ENCODE data around the gene VEPH1. TPM values are rescaled to one million over a fixed set of nuclear protein-coding genes. Genes with fewer than 3 reads are reported as not detected.

VEPH1 gene
- polyA plus RNA-seq, 1 of the 3 experiments (the other 2 are of a cell fraction), result 6.0 TPM

GRCh38 chr3:157360044-157360443 is 143.2 kb downstream of the VEPH1 start:
- Histone ChIP-seq H3K4me2 (peak overlapping the region; percentile 42), H3K9me2 (no peaks in the 10 kb centered on the region), H3K4me3 (ENCODE audit: low read depth in 2 of 2, low read length in 1 of 2) (no peak overlapping the region), H3K79me2 (ENCODE audit: insufficient read depth) (no peaks in the 10 kb centered on the region), H3K9ac (peak overlapping the region; percentile 16; the same call in 1 of the 2 replicates), H3K9me3 (no peaks in the 10 kb centered on the region), H3K36me3 (replicated peaks in 1 of 2; ENCODE audit: control insufficient read depth in 1 of 2, insufficient read depth in 2 of 2, low read length in 1 of 2) (no peaks in the 10 kb centered on the region), H2AFZ (ENCODE audit: low read depth) (no peak overlapping the region), H3K27ac (ENCODE audit: low read depth in 2 of 2, low read length in 1 of 2) (peak overlapping the region; percentile 79; a peak in 3 of 4 replicates), H4K20me1 (ENCODE audit: insufficient read depth) (no peaks in the 10 kb centered on the region), H3K4me1 (ENCODE audit: control insufficient read depth in 1 of 2, insufficient read depth in 2 of 2, low read depth in 1 of 2, low read length in 1 of 2) (peaks cover 2 to 50% of the 10 kb centered on the region in 2 experiments), H3K27me3 (ENCODE audit: insufficient read depth) (no peaks in the 10 kb centered on the region), H3F3A (replicated peaks; ENCODE audit: insufficient read depth) (peaks cover 38% of the 10 kb centered on the region)
- DNase-seq, result no peak
- CTCF ChIA-PET, result no interaction called here
- POLR2A ChIA-PET, result no interaction called here
- WGBS (ENCODE audit: low lambda C conversion rate), result 5% methylated on average over 2 of the region's 2 CpGs
- TF ChIP-seq GATA2 (CRISPR knock-in tag; IDR thresholded peaks at IDR 0.05), result no peak
- no peak for TF ChIP-seq USF2 (IDR thresholded peaks at IDR 0.05; ENCODE audit: borderline replicate concordance, low read depth, low read length)
- TF ChIP-seq EZH2phosphoT487 (IDR thresholded peaks at IDR 0.05; ENCODE audit: borderline replicate concordance, low read depth), result no peak
- TF ChIP-seq MAX (IDR thresholded peaks at IDR 0.05; ENCODE audit: low read depth), result peak; percentile 80
- no peak for TF ChIP-seq RCOR1 (IDR thresholded peaks at IDR 0.05; ENCODE audit: low read length)
- no peak for TF ChIP-seq RAD21 (IDR thresholded peaks at IDR 0.05; ENCODE audit: low read length)
- TF ChIP-seq TAF1 (IDR thresholded peaks at IDR 0.05; ENCODE audit: borderline replicate concordance, low read depth, low read length), result no peak
- peak; percentile 96 for TF ChIP-seq RXRA (IDR thresholded peaks at IDR 0.05; ENCODE audit: borderline replicate concordance, low read depth)
- TF ChIP-seq, protein P1, sequence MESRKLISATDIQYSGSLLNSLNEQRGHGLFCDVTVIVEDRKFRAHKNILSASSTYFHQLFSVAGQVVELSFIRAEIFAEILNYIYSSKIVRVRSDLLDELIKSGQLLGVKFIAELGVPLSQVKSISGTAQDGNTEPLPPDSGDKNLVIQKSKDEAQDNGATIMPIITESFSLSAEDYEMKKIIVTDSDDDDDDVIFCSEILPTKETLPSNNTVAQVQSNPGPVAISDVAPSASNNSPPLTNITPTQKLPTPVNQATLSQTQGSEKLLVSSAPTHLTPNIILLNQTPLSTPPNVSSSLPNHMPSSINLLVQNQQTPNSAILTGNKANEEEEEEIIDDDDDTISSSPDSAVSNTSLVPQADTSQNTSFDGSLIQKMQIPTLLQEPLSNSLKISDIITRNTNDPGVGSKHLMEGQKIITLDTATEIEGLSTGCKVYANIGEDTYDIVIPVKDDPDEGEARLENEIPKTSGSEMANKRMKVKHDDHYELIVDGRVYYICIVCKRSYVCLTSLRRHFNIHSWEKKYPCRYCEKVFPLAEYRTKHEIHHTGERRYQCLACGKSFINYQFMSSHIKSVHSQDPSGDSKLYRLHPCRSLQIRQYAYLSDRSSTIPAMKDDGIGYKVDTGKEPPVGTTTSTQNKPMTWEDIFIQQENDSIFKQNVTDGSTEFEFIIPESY (IDR thresholded peaks at IDR 0.05; ENCODE audit: borderline replicate concordance, low read depth), result peak; percentile 84; the same call in 1 of the 2 replicates
- no peak for TF ChIP-seq ELF1 (IDR thresholded peaks at IDR 0.05)
- TF ChIP-seq TCF12 (IDR thresholded peaks at IDR 0.05), result peak; percentile 99
- peak; percentile 98 for TF ChIP-seq FOSL2 (IDR thresholded peaks at IDR 0.05; ENCODE audit: borderline replicate concordance, low read depth)
- no peak for TF ChIP-seq FOXJ3 (CRISPR knock-in tag; IDR thresholded peaks at IDR 0.05)
- no peak for TF ChIP-seq IRF3 (IDR thresholded peaks at IDR 0.05; ENCODE audit: low read depth, low read length)
- no peak for TF ChIP-seq MXI1 (IDR thresholded peaks at IDR 0.05; ENCODE audit: low read depth, low read length)
- no peak for TF ChIP-seq RFX5 (IDR thresholded peaks at IDR 0.05; ENCODE audit: low read length)
- TF ChIP-seq, protein P2, sequence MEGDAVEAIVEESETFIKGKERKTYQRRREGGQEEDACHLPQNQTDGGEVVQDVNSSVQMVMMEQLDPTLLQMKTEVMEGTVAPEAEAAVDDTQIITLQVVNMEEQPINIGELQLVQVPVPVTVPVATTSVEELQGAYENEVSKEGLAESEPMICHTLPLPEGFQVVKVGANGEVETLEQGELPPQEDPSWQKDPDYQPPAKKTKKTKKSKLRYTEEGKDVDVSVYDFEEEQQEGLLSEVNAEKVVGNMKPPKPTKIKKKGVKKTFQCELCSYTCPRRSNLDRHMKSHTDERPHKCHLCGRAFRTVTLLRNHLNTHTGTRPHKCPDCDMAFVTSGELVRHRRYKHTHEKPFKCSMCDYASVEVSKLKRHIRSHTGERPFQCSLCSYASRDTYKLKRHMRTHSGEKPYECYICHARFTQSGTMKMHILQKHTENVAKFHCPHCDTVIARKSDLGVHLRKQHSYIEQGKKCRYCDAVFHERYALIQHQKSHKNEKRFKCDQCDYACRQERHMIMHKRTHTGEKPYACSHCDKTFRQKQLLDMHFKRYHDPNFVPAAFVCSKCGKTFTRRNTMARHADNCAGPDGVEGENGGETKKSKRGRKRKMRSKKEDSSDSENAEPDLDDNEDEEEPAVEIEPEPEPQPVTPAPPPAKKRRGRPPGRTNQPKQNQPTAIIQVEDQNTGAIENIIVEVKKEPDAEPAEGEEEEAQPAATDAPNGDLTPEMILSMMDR (IDR thresholded peaks at IDR 0.05), result no peak
- TF ChIP-seq SMC3 (IDR thresholded peaks at IDR 0.05; ENCODE audit: low read depth, low read length), result no peak
- TF ChIP-seq NRF1 (IDR thresholded peaks at IDR 0.05; ENCODE audit: low read depth, low read length), result no peak
- TF ChIP-seq FOXM1 (IDR thresholded peaks at IDR 0.05; ENCODE audit: low read depth), result peak; percentile 98
- 0 out of 2 replicates have a peak, but pooled peaks have one; percentile 61 for TF ChIP-seq REST (IDR thresholded peaks at IDR 0.05; ENCODE audit: low read depth, low read length)
- peak; percentile 85 for TF ChIP-seq MEF2A (IDR thresholded peaks at IDR 0.05; ENCODE audit: borderline replicate concordance, low read depth)
- peak; percentile 71 to 100; a peak in 3 of 4 replicates for TF ChIP-seq EP300 (IDR thresholded peaks at IDR 0.05; ENCODE audit: borderline replicate concordance in 1 of 2, low read depth in 1 of 2, low read length in 1 of 2)
- TF ChIP-seq POLR2AphosphoS5 (IDR thresholded peaks at IDR 0.05; ENCODE audit: low read depth, low read length), result peak; percentile 86; the same call in 1 of the 2 replicates
- TF ChIP-seq SIN3A (IDR thresholded peaks at IDR 0.05; ENCODE audit: borderline replicate concordance, low read depth, low read length), result peak; percentile 87; the same call in 1 of the 2 replicates

Data from SK-N-SH (cell line).